Measurements from ENCODE around the gene WFIKKN1. TPM values are rescaled to one million over a fixed set of nuclear protein-coding genes. Genes with fewer than 3 reads are reported as not detected.

The WFIKKN1 gene
- total and polyA plus RNA-seq, 2 experiments from 2014 or later = 3.5 to 6.8 TPM

- Histone ChIP-seq H3K36me3 (ENCODE audit: insufficient read depth) (no peaks in the 10 kb centered on the region), H2AFZ (peak within 1 kb of the TSS; percentile 63), H3K27ac (ENCODE audit: low read depth) (0 out of 2 replicates have a peak within 1 kb of the TSS, but pooled peaks have one; percentile 66), H3K27me3 (ENCODE audit: insufficient read depth) (no peaks in the 10 kb centered on the region), H3K4me1 (ENCODE audit: insufficient read depth) (no peaks in the 10 kb centered on the region; the same call in 1 of the 2 replicates), H3F3A (replicated peaks; ENCODE audit: low read depth) (peaks cover 11% of the 10 kb centered on the region; the same call in 1 of the 2 replicates), H3K4me3 (peak within 1 kb of the TSS; percentile 80), H4K20me1 (replicated peaks; ENCODE audit: insufficient read depth) (no peaks in the 10 kb centered on the region; the same call in 1 of the 2 replicates), H3K9me2 (ENCODE audit: insufficient read depth) (no peaks in the 10 kb centered on the region), H3K79me2 (replicated peaks; ENCODE audit: insufficient read depth) (peaks cover 2% of the 10 kb centered on the region; the same call in 1 of the 2 replicates), H3K4me2 (peak within 1 kb of the TSS; percentile 95)
- DNase-seq (ENCODE audit: low spot score) = peak; percentile 97
- TF ChIP-seq ETS1 (IDR thresholded peaks at IDR 0.05) = peak; percentile 66; the same call in 1 of the 2 replicates
- TF ChIP-seq ZNF114 (CRISPR knock-in tag; IDR thresholded peaks at IDR 0.05) = no peak
- TF ChIP-seq REST (IDR thresholded peaks at IDR 0.05; ENCODE audit: unreplicated experiment) = no peak
- TF ChIP-seq POLR2AphosphoS5 (IDR thresholded peaks at IDR 0.05; ENCODE audit: low read depth) = peak; percentile 61
- no peak for TF ChIP-seq ZNF331 (CRISPR knock-in tag; IDR thresholded peaks at IDR 0.05; ENCODE audit: low read depth)
- no peak for TF ChIP-seq EZH2 (IDR thresholded peaks at IDR 0.05; ENCODE audit: low read depth, unreplicated experiment)
- TF ChIP-seq EZH2phosphoT487 (IDR thresholded peaks at IDR 0.05; ENCODE audit: unreplicated experiment) = no peak
- TF ChIP-seq JUNB (IDR thresholded peaks at IDR 0.05; ENCODE audit: unreplicated experiment) = no peak
- TF ChIP-seq CREB1 (CRISPR knock-in tag; IDR thresholded peaks at IDR 0.05; ENCODE audit: low read depth) = peak; percentile 86
- 0 out of 4 replicates have a peak, but pooled peaks of 1 of the 2 experiments have one; percentile 7 for TF ChIP-seq CTCF (conservative IDR thresholded peaks at IDR 0.05; ENCODE audit: low read depth in 2 of 2)
- no peak for TF ChIP-seq ZNF462 (CRISPR knock-in tag; IDR thresholded peaks at IDR 0.05)
- TF ChIP-seq STAT1 (IDR thresholded peaks at IDR 0.05; ENCODE audit: unreplicated experiment) = no peak
- TF ChIP-seq NANOG (IDR thresholded peaks at IDR 0.05; ENCODE audit: borderline replicate concordance) = no peak
- no peaks in the 10 kb centered on the region for H3K9me3 Mint-ChIP-seq
- no peaks in the 10 kb centered on the region; the same call in 2 of the 3 replicates for H3K36me3 Mint-ChIP-seq (ENCODE audit: low read depth)
- H3K27ac Mint-ChIP-seq = peak within 1 kb of the TSS; percentile 82
- H3K27me3 Mint-ChIP-seq (ENCODE audit: insufficient read depth, low read depth, poor library complexity) = peaks cover 8% of the 10 kb centered on the region
- H3K4me1 Mint-ChIP-seq = peaks cover 3% of the 10 kb centered on the region; the same call in 1 of the 3 replicates
- H3K4me3 Mint-ChIP-seq = peak within 1 kb of the TSS; percentile 84
- ATAC-seq = peak; percentile 81
Observed at GRCh38 chr16:648781-649589, 18.2 kb downstream of the WFIKKN1 start, which contains the start of gene WDR90. Gene WDR90 (plus strand): TSS chr16:649365. CDS start chr16:649417, 52 bp downstream.

Data from GM23338 (cell line).